K562 (cell line): ENCODE measurements around the gene LTBP1. TPM values are rescaled to one million over a fixed set of nuclear protein-coding genes. Genes with fewer than 3 reads are reported as not detected.

Source experiments
- ATAC-seq: fragments of 200-7000 bp; cut with Tn5 transposase; 3 replicates; pipeline ENCODE4 v1.9.1; 2020; ENCODE audit warnings: moderate library complexity
- BruUV-seq: library from RNA; stranded (reverse); fragments of 400-500 nt; replicated peaks from 2 replicates; lab custom pipeline; 2021; lab: Mats Ljungman, UMichigan
- CTCF ChIA-PET: fragments of 300-600 bp; formaldehyde crosslinking; extraction: SDS; loops from one replicate; lab custom pipeline; 2021; ENCODE audit warnings: low intra/inter-chr PET ratio; lab: Yijun Ruan, JAX
- POLR2A ChIA-PET: fragments of 300-600, 350-650 bp; sonication (Branson Sonifier 250); formaldehyde crosslinking; extraction: SDS; loops from one replicate; lab custom pipeline; 2021; ENCODE audit warnings: antibody characterized with exemption, inconsistent platforms; lab: Yijun Ruan, JAX
- DNase-seq, 4 experiments: peaks; one replicate each; pipeline versions ENCODE4 v3.0.0 to v3.0.0-alpha.2; 2011 to 2018; ENCODE audit warnings: low spot score in 3 of 4, mixed read lengths in 3 of 4; ENCODE audit errors: extremely low read depth in 1 of 4
- FAIRE-seq: peaks from 2 replicates; lab custom pipeline; 2011; peaks lifted over from hg19 to GRCh38; lab: Jason Lieb, UNC
- H2AFZ ChIP-seq: 2 replicates; pipeline ENCODE4 v1.6.0; 2011; ENCODE audit warnings: low read depth, low read length, control low read depth, inconsistent platforms
- H3K27ac ChIP-seq: fragments of 200-600 bp; 3 replicates; pipeline ENCODE4 v1.8.0; 2011; ENCODE audit warnings: low read depth, mild to moderate bottlenecking, control low read depth, inconsistent platforms, low read length, moderate library complexity, mixed read lengths; ENCODE audit errors: extremely low read depth
- H3K27me3 ChIP-seq, 2 experiments: fragments of 300-600 bp in 1 of 2; 2 replicates in 1 of 2; 3 replicates in 1 of 2; pipeline versions ENCODE4 v1.6.0 to v1.8.0; 2011; ENCODE audit warnings: inconsistent platforms in 2 of 2, low read length in 2 of 2, mild to moderate bottlenecking in 1 of 2, mixed read lengths in 1 of 2, moderate library complexity in 1 of 2; ENCODE audit not compliant: control insufficient read depth in 2 of 2, insufficient read depth in 2 of 2
- H3K36me3 ChIP-seq: fragments of 300-600 bp; 3 replicates; pipeline ENCODE4 v1.8.0; 2011; ENCODE audit warnings: mild to moderate bottlenecking, low read length, inconsistent platforms; ENCODE audit not compliant: control insufficient read depth, insufficient read depth
- H3K4me1 ChIP-seq, 2 experiments: fragments of 200-600 bp in 1 of 2; replicated peaks in 1 of 2; 2 replicates in 1 of 2; 3 replicates in 1 of 2; pipeline versions ENCODE4 v1.5.1 to v1.8.0; 2011; ENCODE audit warnings: inconsistent platforms in 2 of 2, low read length in 2 of 2, mild to moderate bottlenecking in 1 of 2, mixed read lengths in 1 of 2, moderate library complexity in 1 of 2; ENCODE audit not compliant: control insufficient read depth in 2 of 2, insufficient read depth in 2 of 2
- H3K4me2 ChIP-seq: 2 replicates; pipeline ENCODE4 v1.6.1; 2011; ENCODE audit warnings: low read length, control low read depth, inconsistent platforms, mixed read lengths; ENCODE audit not compliant: insufficient read depth
- H3K4me3 ChIP-seq: fragments of 200-600 bp; sonication (generic), shearing (Covaris generic); 2 replicates; pipeline ENCODE4 v1.5.1; 2016; ENCODE audit warnings: control low read depth, inconsistent platforms
- H3K79me2 ChIP-seq: fragments of 200-600 bp; 3 replicates; pipeline ENCODE4 v1.8.0; 2011; ENCODE audit warnings: low read length, inconsistent platforms; ENCODE audit not compliant: control insufficient read depth, insufficient read depth
- H3K9ac ChIP-seq, 2 experiments: 2 replicates each; pipeline versions ENCODE4 v1.6.0 to v1.6.1; 2011; ENCODE audit warnings: low read depth in 2 of 2, low read length in 2 of 2, control low read depth in 1 of 2, inconsistent platforms in 1 of 2, mild to moderate bottlenecking in 1 of 2, mixed read lengths in 1 of 2; ENCODE audit not compliant: insufficient read depth in 1 of 2
- H3K9me1 ChIP-seq: one replicate; pipeline ENCODE4 v1.6.0; 2011; ENCODE audit warnings: inconsistent platforms, mild to moderate bottlenecking, low read length, moderate library complexity; ENCODE audit not compliant: control insufficient read depth, insufficient read depth
- H3K9me3 ChIP-seq: replicated peaks from 2 replicates; pipeline ENCODE4 v1.5.1; 2011; ENCODE audit warnings: low read depth, low read length, inconsistent platforms; ENCODE audit not compliant: control insufficient read depth, insufficient read depth
- H4K20me1 ChIP-seq: replicated peaks from 2 replicates; pipeline ENCODE4 v1.6.1; 2011; ENCODE audit warnings: low read length, inconsistent platforms, mixed read lengths; ENCODE audit not compliant: control insufficient read depth, insufficient read depth
- E4F1 ChIP-seq: fragments of 250-450 bp; sonication (Bioruptor Pico); IDR thresholded peaks from 2 replicates; pipeline ENCODE4 v1.5.0; 2021; ENCODE audit warnings: mild to moderate bottlenecking, borderline replicate concordance
- KDM2B ChIP-seq: fragments of 250-450 bp; sonication (Bioruptor Pico); IDR thresholded peaks from 2 replicates; pipeline ENCODE4 v1.8.0; 2021; ENCODE audit warnings: mild to moderate bottlenecking, moderate library complexity
- MIER1 ChIP-seq: fragments of 450-650 bp; IDR thresholded peaks from 2 replicates; pipeline ENCODE4 v1.6.1; 2016; ENCODE audit warnings: antibody characterized with exemption, mild to moderate bottlenecking, low read depth
- NR2F6 ChIP-seq: fragments of 450-650 bp; formaldehyde crosslinking; IDR thresholded peaks from 2 replicates; pipeline ENCODE4 v1.4.0; 2020; ENCODE audit warnings: mild to moderate bottlenecking
- SUPT5H ChIP-seq: fragments of 450-650 bp; IDR thresholded peaks from 2 replicates; pipeline ENCODE4 v1.6.1; 2016
- TEAD4 ChIP-seq, 2 experiments: sonication (generic) in 1 of 2; formaldehyde crosslinking in 1 of 2; IDR thresholded peaks; 2 replicates each; pipeline versions ENCODE4 v1.6.1 to v1.8.0; 2012 to 2022; ENCODE audit warnings: borderline replicate concordance in 1 of 2, inconsistent platforms in 1 of 2, low read length in 1 of 2, mild to moderate bottlenecking in 1 of 2, missing genetic modification reagents in 1 of 2
- ZNF212 ChIP-seq: fragments of 450-650 bp; formaldehyde crosslinking; IDR thresholded peaks from 2 replicates; pipeline ENCODE4 v1.4.0; 2020; ENCODE audit warnings: mild to moderate bottlenecking
- WGBS: fragments of 100-300 bp; shearing (Covaris generic); methylation state at CpG from one replicate; pipeline ENCODE4 v1.1.6; 2016; ENCODE audit warnings: low coverage, mixed read lengths; ENCODE audit not compliant: insufficient coverage; ENCODE audit errors: missing lambda C conversion rate; 5-methylcytosine and 5-hydroxymethylcytosine counted together
- in situ Hi-C: fragments of 300-500 bp; cut with MboI; formaldehyde crosslinking; loops from 4 replicates; pipeline ENCODE4 v1.15.0; 2018; ENCODE audit warnings: inconsistent platforms, mixed read lengths
- intact Hi-C: fragments of 100-400 bp; cut with micrococcal nuclease; formaldehyde crosslinking; loops from 2 replicates; pipeline ENCODE4 v1.14.2; 2022
- polyA plus RNA-seq, 8 experiments: library from polyadenylated mRNA; depleted of rRNA in 4 of 8; stranded (reverse) in 5 of 8; unstranded in 3 of 8; fragments of >200 nt; fragmentation: Nextera tagmentation in 2 of 8; fragmentation: Illumina TruSeq in 1 of 8; extraction: Ambion mirVana in 2 of 8; extraction: Trizol in 1 of 8; gene quantifications; 2 replicates each; pipeline versions ENCODE4 v1.2.1 to v1.2.3, GENCODE V29; 2011 to 2014; ENCODE audit warnings: inconsistent platforms in 1 of 8, missing spikeins in 1 of 8
- total RNA-seq, 7 experiments: library from RNA; depleted of rRNA in 6 of 7; stranded (reverse); fragments of >200 nt in 6 of 7; fragmentation: Illumina TruSeq in 2 of 7; extraction: Trizol in 2 of 7; gene quantifications; 2 replicates each; pipeline versions ENCODE4 v1.2.1 to v1.2.3, GENCODE V29; 2011 to 2021; ENCODE audit warnings: low replicate concordance in 1 of 7

The LTBP1 gene
- total and polyA plus RNA-seq, 9 of the 15 experiments (the other 6 are each of a cell fraction or from before 2014, with no cell fraction given), result 3.6 to 16.4 (median 8.5) TPM

DNA sequence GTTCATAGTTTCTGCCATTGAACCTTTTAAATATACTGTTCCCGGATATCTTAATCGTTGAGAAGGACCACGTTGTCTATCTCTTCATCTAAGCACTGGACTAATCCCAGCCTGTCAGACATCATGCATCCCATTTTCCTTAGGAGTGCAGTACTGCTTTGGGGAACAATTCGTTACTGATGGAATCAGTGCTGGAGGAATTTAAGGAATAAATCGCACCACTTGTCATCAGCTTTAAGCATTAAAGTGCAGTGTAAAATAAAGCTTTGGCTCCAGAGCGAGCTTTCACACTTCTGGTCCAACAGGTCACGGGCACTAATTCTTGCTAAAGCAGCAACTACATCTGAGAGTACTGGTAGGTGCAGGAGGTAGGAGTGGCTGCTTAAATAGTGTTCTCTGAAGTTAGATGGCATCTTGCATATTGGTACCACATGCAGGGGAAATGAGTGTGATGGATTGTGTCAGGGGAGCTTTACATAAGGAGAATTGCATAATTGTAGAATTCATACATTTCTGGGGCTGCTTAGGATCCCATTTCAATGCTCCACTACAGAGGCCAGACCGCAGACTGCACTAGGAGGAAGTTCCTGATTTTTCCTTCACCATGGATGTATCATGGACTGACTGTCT, 424.0 kb downstream of the LTBP1 start:
- BruUV-seq, result no TSS peak
- H3K4me2 ChIP-seq, result no peak overlapping the region
- no peak for FAIRE-seq
- H3K4me1 ChIP-seq, result no peaks in the 10 kb centered on the region; a peak in 1 of 5 replicates
- intact Hi-C loops, result loop anchor here (5.0 to 10.0 kb wide), 3 partner anchors 236 to 818 kb away; partner anchors contain the start of gene LTBP1
- no peaks in the 10 kb centered on the region for H3K27me3 ChIP-seq
- in situ Hi-C loops, result loop anchor here (5.0 to 10.0 kb wide), 3 partner anchors 426 to 816 kb away; partner anchors contain the start of gene LTBP1
- no peaks in the 10 kb centered on the region for H3K9me3 ChIP-seq
- H4K20me1 ChIP-seq, result no peaks in the 10 kb centered on the region
- no peaks in the 10 kb centered on the region for H3K36me3 ChIP-seq
- H3K4me3 ChIP-seq, result no peak overlapping the region
- CTCF ChIA-PET, result no interaction called here
- 34% methylated on average over 8 of the region's 8 CpGs for whole genome bisulfite sequencing
- no peaks in the 10 kb centered on the region for H3K9me1 ChIP-seq
- TF ChIP-seq TEAD4 (IDR thresholded peaks at IDR 0.05; ENCODE audit: low read length), result no peak
- no peak for TF ChIP-seq TEAD4 (CRISPR knock-in tag; IDR thresholded peaks at IDR 0.05; ENCODE audit: borderline replicate concordance)
- TF ChIP-seq E4F1 (CRISPR knock-in tag), result no peak
- TF ChIP-seq MIER1, result no peak
- TF ChIP-seq ZNF212 (CRISPR knock-in tag), result no peak
- no peak for TF ChIP-seq KDM2B (CRISPR knock-in tag)
- TF ChIP-seq NR2F6 (CRISPR knock-in tag), result no peak
- TF ChIP-seq SUPT5H, result no peak
- H2AFZ ChIP-seq, result no peak overlapping the region
- no peak for DNase-seq
- no peak overlapping the region for H3K27ac ChIP-seq
- no peaks in the 10 kb centered on the region for H3K79me2 ChIP-seq
- ATAC-seq, result no peak
- POLR2A ChIA-PET, result interaction anchor here (0.5 kb wide), 1 partner anchor 169 kb away, joined by 3 read pairs; no protein-coding TSS in a partner anchor
- no peak overlapping the region for H3K9ac ChIP-seq
